DMS114 treated with DMSO at 0.1 percent for 48 hours (cell line): Measurements from ENCODE around the gene ADRB2.

Experiments
- DNase-seq: peaks from one replicate; lab custom pipeline; 2025; ENCODE audit not compliant: unreplicated experiment; lab: John Stamatoyannopoulos, UW

ADRB2 gene

GRCh38 chr5:148805326-148806290, 20.8 kb upstream of the ADRB2 start:
- no peak for DNase-seq

DNA sequence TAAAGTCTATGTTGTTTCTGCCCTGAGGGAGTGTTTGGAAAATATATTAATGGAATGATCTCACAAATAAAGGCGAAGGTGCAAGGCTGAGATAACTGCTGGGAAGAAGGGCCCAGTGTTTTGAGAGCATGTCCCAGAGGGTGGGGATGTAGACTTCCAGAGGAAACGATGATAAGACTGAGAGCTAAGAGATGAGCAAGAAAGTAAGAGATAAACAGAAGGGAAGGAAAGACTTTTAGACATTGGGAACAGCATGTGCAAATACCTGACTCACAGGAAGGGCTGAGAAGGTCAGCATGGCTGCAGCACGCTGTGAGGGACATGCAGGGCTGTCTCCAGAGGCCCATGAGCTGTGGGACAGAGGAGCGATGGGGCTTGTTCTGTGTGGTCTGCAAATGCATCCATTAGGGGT, 19.9 kb upstream of the ADRB2 start:
- DNase-seq = no peak

GRCh38 chr5:148807851-148808250, 18.6 kb upstream of the ADRB2 start:
- no peak for DNase-seq

GRCh38 chr5:148808864-148809642, 17.4 kb upstream of the ADRB2 start:
- DNase-seq = no peak

GRCh38 chr5:148809781-148810524, 16.5 kb upstream of the ADRB2 start:
- DNase-seq = no peak

DNA sequence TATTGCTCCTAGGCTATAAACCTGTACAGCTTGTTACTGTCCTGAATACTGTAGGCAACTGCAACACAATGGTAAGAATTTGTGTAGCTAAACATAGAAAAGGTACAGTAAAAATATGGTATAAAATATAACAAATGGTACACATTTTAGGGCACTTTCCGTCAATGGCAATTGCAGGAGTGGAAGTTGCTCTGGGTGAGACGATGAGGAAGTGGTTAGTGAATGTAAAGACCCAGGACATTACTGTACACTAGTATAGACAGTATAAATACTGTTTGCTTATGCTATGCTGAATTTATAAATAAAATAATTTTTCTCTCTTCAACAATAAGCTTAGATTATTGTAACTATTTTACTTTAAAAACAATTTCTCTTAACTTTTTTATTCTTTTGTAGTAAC, 15.6 kb upstream of the ADRB2 start:
- DNase-seq = no peak

DNA sequence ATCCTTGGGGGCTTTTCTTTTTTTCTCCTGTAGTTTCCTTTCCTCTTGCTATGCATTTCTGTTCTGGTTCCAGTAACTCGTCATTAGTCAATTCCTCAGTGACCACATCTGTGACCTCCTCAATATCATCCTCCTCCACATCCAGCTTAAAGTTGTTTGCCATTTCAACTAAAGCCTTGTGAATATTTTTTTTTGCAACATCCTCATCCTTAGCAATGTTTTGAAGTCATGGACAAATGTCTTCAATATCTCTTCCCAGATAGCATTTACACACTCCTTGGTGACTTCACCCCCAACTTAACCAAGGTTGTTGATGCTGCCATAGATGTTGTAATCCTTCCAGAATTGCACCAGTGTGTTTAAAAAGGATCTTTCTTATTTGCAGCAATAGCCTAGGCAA, 14.7 kb upstream of the ADRB2 start:
- DNase-seq = no peak

DNA sequence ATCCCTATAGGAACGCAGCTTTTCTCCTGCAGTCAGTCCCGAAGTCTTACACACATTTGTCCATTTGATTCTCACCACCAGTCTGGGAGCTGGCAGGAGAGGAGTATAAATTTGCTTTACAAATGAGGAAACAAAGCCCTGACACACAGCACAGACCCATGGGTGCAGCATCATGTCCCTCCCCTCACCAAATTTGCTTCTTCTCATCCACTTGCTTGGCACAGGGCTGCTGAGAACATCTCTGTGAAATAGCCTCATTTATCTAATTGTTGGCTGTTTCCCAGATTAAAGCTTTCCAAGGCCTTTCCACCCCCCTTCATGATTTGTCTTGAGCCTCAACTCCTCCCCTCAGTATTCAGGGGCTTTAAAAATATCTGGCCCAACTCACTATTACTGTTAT, 11.3 kb upstream of the ADRB2 start:
- no peak for DNase-seq

DNA sequence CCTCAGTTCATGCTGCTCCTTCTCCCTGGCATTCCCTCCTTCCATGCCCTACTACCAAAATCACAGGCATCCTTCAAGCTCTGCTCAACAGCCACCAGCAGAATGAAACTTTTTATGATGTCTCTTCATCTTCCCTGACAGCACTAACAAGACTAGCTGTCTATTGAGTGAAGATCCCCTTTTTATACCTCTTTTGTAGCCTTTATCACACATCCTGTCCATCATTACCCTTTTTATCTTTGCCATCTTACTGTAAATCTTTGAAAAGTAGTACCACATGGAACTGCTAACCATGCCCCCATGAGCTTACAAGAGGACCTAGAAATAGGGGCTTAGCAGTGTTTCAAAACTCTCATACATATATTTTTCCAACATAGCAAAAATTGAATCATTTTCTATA, 10.8 kb upstream of the ADRB2 start:
- DNase-seq = no peak

GRCh38 chr5:148816357-148816756, 10.1 kb upstream of the ADRB2 start:
- DNase-seq = no peak

DNA sequence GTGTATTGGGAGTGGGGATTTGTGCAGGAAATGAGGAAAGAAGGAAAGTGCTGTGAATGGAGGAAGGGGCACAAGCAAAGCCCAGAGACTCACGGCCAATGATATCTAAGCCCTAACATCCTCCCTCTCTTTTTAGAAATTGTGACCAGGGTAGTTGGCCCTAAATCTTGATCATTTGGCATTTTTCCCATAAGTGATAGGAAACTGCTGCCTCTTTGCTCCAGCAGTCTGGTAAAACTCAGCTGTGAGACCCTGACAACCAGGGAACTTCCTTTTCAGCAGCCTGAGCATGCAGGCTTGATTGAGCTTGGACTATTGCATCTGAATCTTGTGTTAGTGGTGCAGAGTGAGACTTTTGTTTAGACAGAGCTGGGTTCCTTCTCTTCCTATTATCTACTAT, 9.6 kb upstream of the ADRB2 start:
- DNase-seq = no peak

- no peak for DNase-seq
Measured at GRCh38 chr5:148817606-148818005, 8.8 kb upstream of the ADRB2 start.

GRCh38 chr5:148820461-148821395, 5.7 kb upstream of the ADRB2 start:
- peak; percentile 12 for DNase-seq

- no peak for DNase-seq
Measured at GRCh38 chr5:148823871-148824270, 2.5 kb upstream of the ADRB2 start.

DNA sequence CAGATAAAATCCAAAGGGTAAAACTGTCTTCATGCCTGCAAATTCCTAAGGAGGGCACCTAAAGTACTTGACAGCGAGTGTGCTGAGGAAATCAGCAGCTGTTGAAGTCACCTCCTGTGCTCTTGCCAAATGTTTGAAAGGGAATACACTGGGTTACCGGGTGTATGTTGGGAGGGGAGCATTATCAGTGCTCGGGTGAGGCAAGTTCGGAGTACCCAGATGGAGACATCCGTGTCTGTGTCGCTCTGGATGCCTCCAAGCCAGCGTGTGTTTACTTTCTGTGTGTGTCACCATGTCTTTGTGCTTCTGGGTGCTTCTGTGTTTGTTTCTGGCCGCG, 727 bp upstream of the ADRB2 start:
- peak; percentile 14 for DNase-seq

DNA sequence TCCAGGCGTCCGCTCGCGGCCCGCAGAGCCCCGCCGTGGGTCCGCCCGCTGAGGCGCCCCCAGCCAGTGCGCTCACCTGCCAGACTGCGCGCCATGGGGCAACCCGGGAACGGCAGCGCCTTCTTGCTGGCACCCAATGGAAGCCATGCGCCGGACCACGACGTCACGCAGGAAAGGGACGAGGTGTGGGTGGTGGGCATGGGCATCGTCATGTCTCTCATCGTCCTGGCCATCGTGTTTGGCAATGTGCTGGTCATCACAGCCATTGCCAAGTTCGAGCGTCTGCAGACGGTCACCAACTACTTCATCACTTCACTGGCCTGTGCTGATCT, 294 bp downstream of the ADRB2 start:
- DNase-seq = no peak

GRCh38 chr5:148827723-148828122, 1.3 kb downstream of the ADRB2 start:
- no peak for DNase-seq

DNA sequence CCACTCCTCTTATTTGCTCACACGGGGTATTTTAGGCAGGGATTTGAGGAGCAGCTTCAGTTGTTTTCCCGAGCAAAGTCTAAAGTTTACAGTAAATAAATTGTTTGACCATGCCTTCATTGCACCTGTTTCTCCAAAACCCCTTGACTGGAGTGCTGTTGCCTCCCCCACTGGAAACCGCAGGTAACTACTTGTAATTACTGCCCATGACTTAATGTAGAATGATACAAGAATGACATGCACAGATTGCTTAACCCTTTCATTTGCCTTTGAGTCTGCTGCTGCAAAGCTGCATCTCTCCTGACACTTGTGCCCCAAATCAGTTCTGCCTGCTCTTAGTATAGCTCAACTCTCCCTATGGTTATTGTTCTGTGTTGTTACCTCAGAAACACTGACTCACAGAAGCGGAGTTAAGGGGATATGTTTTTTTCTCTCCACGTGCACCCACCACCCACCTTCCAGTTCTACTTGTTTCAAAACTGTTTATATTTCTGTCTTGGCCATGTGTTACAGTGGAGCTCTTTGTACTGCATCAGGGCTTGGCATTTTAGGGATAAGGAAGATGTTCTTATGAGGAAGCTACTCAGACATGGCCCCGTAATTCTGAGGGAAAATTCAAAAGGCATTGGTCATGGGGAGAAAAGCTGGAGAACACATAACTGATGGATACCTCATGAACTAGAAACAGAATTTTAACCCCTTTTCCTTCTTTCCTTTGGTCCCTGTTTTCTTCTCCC, 2.3 kb downstream of the ADRB2 start:
- no peak for DNase-seq

DNA sequence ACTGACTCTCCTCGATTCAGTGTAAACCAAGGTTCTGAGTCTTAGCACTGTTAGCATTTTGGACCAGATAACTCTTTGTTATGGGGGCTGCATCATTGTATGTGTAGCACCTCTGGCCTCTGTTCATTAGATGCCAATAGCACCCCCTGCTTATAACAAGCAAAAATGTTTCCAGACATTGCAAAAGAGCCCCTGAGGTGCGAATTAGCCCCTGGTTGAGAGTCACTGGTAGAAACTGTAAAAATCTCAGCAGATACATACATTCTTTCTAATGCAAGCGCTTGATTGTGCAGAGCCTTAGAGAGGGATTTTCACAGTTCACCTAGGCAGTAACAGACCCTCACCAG, 2.8 kb downstream of the ADRB2 start:
- DNase-seq = no peak

- no peak for DNase-seq
Measured at GRCh38 chr5:148829734-148830133, 3.3 kb downstream of the ADRB2 start.
